WERI-Rb-1 (cell line): Measurements from ENCODE around the gene KLHL5.

Experiments used
- DNase-seq: peaks from one replicate; pipeline ENCODE4 v3.0.0-alpha.2; 2020
- H3K27ac ChIP-seq: fragments of 250-450 bp; sonication (Bioruptor Pico); 2 replicates; pipeline ENCODE4 v1.5.1; 2020; ENCODE audit warnings: mild to moderate bottlenecking, moderate library complexity
- H3K27me3 ChIP-seq: fragments of 250-450 bp; sonication (Bioruptor Pico); 2 replicates; pipeline ENCODE4 v1.5.1; 2021; ENCODE audit warnings: mild to moderate bottlenecking, low read depth, moderate library complexity; ENCODE audit not compliant: insufficient read depth, severe bottlenecking
- H3K36me3 ChIP-seq: fragments of 250-450 bp; sonication (Bioruptor Pico); 2 replicates; pipeline ENCODE4 v1.5.1; 2020; ENCODE audit warnings: mild to moderate bottlenecking, moderate library complexity
- H3K4me3 ChIP-seq: 2 replicates; pipeline ENCODE4 v1.5.1; 2011; ENCODE audit warnings: low read depth, mild to moderate bottlenecking, control low read depth, low read length
- H3K9me3 ChIP-seq: fragments of 250-450 bp; sonication (Bioruptor Pico); 2 replicates; pipeline ENCODE4 v1.5.1; 2021; ENCODE audit warnings: mild to moderate bottlenecking, moderate library complexity; ENCODE audit not compliant: severe bottlenecking
- CTCF ChIP-seq: IDR thresholded peaks from 2 replicates; pipeline ENCODE4 v1.5.1; 2011; ENCODE audit warnings: low read depth, mild to moderate bottlenecking, control low read depth, inconsistent platforms, low read length

KLHL5 gene, protein sequence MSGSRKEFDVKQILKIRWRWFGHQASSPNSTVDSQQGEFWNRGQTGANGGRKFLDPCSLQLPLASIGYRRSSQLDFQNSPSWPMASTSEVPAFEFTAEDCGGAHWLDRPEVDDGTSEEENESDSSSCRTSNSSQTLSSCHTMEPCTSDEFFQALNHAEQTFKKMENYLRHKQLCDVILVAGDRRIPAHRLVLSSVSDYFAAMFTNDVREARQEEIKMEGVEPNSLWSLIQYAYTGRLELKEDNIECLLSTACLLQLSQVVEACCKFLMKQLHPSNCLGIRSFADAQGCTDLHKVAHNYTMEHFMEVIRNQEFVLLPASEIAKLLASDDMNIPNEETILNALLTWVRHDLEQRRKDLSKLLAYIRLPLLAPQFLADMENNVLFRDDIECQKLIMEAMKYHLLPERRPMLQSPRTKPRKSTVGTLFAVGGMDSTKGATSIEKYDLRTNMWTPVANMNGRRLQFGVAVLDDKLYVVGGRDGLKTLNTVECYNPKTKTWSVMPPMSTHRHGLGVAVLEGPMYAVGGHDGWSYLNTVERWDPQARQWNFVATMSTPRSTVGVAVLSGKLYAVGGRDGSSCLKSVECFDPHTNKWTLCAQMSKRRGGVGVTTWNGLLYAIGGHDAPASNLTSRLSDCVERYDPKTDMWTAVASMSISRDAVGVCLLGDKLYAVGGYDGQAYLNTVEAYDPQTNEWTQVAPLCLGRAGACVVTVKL

DNA sequence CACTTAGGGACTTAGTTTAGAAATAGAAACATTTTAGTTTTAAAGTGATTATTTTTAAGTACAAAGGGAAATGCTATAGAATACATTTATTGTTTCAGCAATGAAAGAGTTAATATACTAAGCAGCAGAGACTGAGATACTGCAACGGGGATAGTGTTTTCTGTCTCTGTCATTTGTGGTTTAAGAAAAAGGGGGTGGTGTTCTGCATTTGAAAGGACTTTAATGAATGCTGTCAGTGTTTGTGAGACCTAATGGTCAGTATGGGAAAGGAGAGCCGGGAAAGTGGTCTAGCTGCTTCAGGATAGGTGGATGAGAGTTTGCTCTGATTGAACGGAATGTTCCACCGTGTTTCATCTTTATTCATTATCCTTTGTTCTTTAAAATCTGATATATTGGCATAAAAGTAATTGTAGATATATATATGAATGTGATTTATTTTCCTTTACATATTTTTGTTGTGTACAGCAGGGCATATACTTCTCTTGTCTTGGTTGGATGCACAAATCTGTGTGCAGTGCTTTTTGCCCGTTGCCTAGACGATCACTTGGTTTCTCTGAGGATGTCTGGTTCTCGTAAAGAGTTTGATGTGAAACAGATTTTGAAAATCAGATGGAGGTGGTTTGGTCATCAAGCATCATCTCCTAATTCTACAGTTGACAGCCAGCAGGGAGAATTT lies at the start of gene KLHL5:
TSS of gene KLHL5 (plus strand) at position 139 of the 676 bp plus-strand sequence. CDS start at position 560, 421 bp downstream.
- no peaks in the 10 kb centered on the region for H3K9me3 ChIP-seq
- no peak for DNase-seq
- no peak within 1 kb of the TSS for H3K27ac ChIP-seq
- H3K27me3 ChIP-seq: no peaks in the 10 kb centered on the region
- no peak within 1 kb of the TSS for H3K4me3 ChIP-seq
- TF ChIP-seq CTCF: no peak
- no peaks in the 10 kb centered on the region for H3K36me3 ChIP-seq

DNA sequence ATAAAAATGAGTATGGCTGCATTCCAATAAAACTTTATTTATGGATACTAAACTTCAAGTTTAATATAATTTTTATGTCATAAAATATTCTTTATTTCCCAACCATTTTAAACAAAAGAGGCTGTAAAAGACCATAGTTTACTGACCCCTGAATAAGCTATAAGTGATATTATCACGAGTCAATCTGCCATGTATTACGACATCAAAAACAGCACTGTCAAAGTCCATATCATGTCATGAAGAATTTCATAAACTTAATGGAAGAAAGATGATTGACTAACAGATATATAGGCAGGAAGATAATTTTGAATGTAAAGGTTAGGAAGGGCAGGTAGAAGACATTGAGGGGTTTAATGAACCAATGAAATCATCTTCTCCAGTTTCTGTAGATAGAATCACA lies 48.0 kb upstream of the KLHL5 start:
- no peak for TF ChIP-seq CTCF
- no peak overlapping the region for H3K27ac ChIP-seq

GRCh38 chr4:39020130-39020529 lies 41.9 kb upstream of the KLHL5 start:
- H3K9me3 ChIP-seq: peaks cover 3% of the 10 kb centered on the region

More for the DNA sequence above, 48.0 kb upstream of the KLHL5 start:
- DNase-seq: no peak
- H3K36me3 ChIP-seq: no peaks in the 10 kb centered on the region
- H3K9me3 ChIP-seq: no peaks in the 10 kb centered on the region
- H3K4me3 ChIP-seq: no peak overlapping the region
- no peaks in the 10 kb centered on the region for H3K27me3 ChIP-seq

GRCh38 chr4:39021631-39022030 lies 40.4 kb upstream of the KLHL5 start:
- Histone ChIP-seq H3K4me3 (no peak overlapping the region), H3K9me3 (peaks cover 3% of the 10 kb centered on the region), H3K27ac (no peak overlapping the region), H3K36me3 (no peaks in the 10 kb centered on the region), H3K27me3 (no peaks in the 10 kb centered on the region)
- TF ChIP-seq CTCF: no peak
- DNase-seq: no peak

More at GRCh38 chr4:39020130-39020529, 41.9 kb upstream of the KLHL5 start:
- DNase-seq: no peak
- TF ChIP-seq CTCF: no peak
- Histone ChIP-seq H3K4me3 (no peak overlapping the region), H3K27ac (no peak overlapping the region), H3K27me3 (no peaks in the 10 kb centered on the region), H3K36me3 (no peaks in the 10 kb centered on the region)

DNA sequence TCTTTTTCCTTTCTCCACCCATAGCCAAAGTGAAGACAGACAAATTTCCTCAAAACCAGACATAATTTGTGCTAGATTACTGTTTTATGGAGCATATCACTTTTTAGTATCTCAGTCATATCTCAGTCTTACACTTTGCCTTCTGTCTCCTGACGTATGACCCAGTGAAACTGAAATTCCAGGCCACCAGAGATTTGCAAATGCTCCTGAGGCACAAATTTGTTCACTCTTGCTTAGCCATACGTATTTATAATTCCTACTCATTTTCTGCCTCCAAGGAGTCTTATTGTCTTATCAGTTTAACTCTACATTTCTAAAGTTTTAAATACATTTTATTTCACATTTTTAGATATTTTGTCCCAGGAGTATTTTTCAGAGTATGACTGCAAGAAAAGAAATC lies 39.8 kb upstream of the KLHL5 start:
- H3K36me3 ChIP-seq: no peaks in the 10 kb centered on the region

More for the DNA sequence above, 39.8 kb upstream of the KLHL5 start:
- no peak overlapping the region for H3K4me3 ChIP-seq
- no peak for DNase-seq
- H3K9me3 ChIP-seq: peaks cover 3% of the 10 kb centered on the region
- H3K27ac ChIP-seq: no peak overlapping the region
- no peak for TF ChIP-seq CTCF
- no peaks in the 10 kb centered on the region for H3K27me3 ChIP-seq
